Right cardiac atrium (tissue), 5 donors: ENCODE results near the gene HACD1. TPM values are rescaled to one million over a fixed set of nuclear protein-coding genes. Genes with fewer than 3 reads are reported as not detected.
A peak's percentile ranks its signal among the peaks of the same experiment; 100 is the strongest.
"Not testable (repeated sequence)": the region's sequence is repeated elsewhere in the genome, so short reads cannot be mapped to it uniquely, and the experiment has no call there.

Source experiments
- ATAC-seq, 2 donors: fragments of 200-7000 bp; cut with Tn5 transposase; one replicate each; pipeline versions ENCODE4 v1.8.0 to v1.9.1; 2020; ENCODE audit warnings: moderate library complexity in 2 of 2, mild to moderate bottlenecking in 1 of 2
- DNase-seq, 3 donors: peaks; one replicate each; pipeline ENCODE4 v3.0.0-alpha.2; 2020
- H3K27ac ChIP-seq: one replicate; pipeline ENCODE4 v1.5.1; 2013; ENCODE audit warnings: mild to moderate bottlenecking, low read length, control low read depth, moderate library complexity
- H3K27me3 ChIP-seq: one replicate; pipeline ENCODE4 v1.6.1; 2013; ENCODE audit not compliant: control insufficient read depth, insufficient read depth
- H3K4me1 ChIP-seq: one replicate; pipeline ENCODE4 v1.6.1; 2013; ENCODE audit warnings: low read length; ENCODE audit not compliant: control insufficient read depth, insufficient read depth
- H3K4me3 ChIP-seq: one replicate; pipeline ENCODE4 v1.5.1; 2013; ENCODE audit warnings: low read length, control low read depth
- H3K9me3 ChIP-seq: one replicate; pipeline ENCODE4 v1.6.1; 2013; ENCODE audit warnings: low read length; ENCODE audit not compliant: control insufficient read depth
- WGBS: extraction: QIAGEN DNeasy Blood & Tissue Kit; methylation state at CpG from one replicate; pipeline ENCODE4 v1.1.7; 2013; 5-methylcytosine and 5-hydroxymethylcytosine counted together
- intact Hi-C, 4 donors: fragments of 100-400 bp; cut with DNase I; formaldehyde crosslinking; loops; one replicate each; pipeline versions ENCODE4 v1.11.0 to v1.14.0; 2022 to 2023
- polyA plus RNA-seq: library from polyadenylated mRNA; stranded (reverse); fragments of 200-250 nt; gene quantifications from one replicate; pipeline ENCODE4 v1.2.3, GENCODE V29; 2013
- total RNA-seq, 4 donors: library from RNA; stranded (reverse); fragmentation: NEBNext Ultra II Directional; extraction: Animal tissue kit (Norgen Biotek cat#: 25700); gene quantifications; one replicate each; pipeline ENCODE4 v1.2.1, GENCODE V29; 2021
- donor health status: healthy with polysubstance abuse.
- donor health status: DM: no; HTN: yes; CAD: no.
- donor health status: DM: no; HTN: no; CAD: no.
- donor health status: DM: no; HTN: yes; CAD: no; lungs with severe emphysema.
- donor health status: DM: yes; HTN: yes; CAD: no.

HACD1 gene
- total and polyA plus RNA-seq, 5 donors, result 107 to 165 (median 157) TPM

GRCh38 chr10:17606547-17607040 lies 10.6 kb downstream of the HACD1 start:
- Histone ChIP-seq H3K4me1 (no peaks in the 10 kb centered on the region), H3K9me3 (no peaks in the 10 kb centered on the region), H3K4me3 (no peak overlapping the region), H3K27me3 (no peaks in the 10 kb centered on the region), H3K27ac (no peak overlapping the region)
- ATAC-seq, result no peak
- intact Hi-C loops, result loop anchor here in 3 of 4 donors (5.0 kb wide), 2 partner anchors 136 to 496 kb away; no protein-coding TSS in a partner anchor
- no peak for DNase-seq
- 58% methylated on average over 3 of the region's 3 CpGs for WGBS

GRCh38 chr10:17605936-17606335 lies 11.2 kb downstream of the HACD1 start:
- Histone ChIP-seq H3K4me1 (no peaks in the 10 kb centered on the region), H3K27ac (no peak overlapping the region), H3K9me3 (no peaks in the 10 kb centered on the region), H3K27me3 (no peaks in the 10 kb centered on the region), H3K4me3 (no peak overlapping the region)
- no peak for ATAC-seq
- DNase-seq, result no peak
- intact Hi-C loops, result loop anchor here in 3 of 4 donors (5.0 kb wide), 2 partner anchors 136 to 496 kb away; no protein-coding TSS in a partner anchor
- 82% methylated on average over 6 of the region's 6 CpGs for WGBS

GRCh38 chr10:17599089-17599488 lies 18.1 kb downstream of the HACD1 start:
- Histone ChIP-seq H3K9me3 (no peaks in the 10 kb centered on the region), H3K4me1 (no peaks in the 10 kb centered on the region), H3K4me3 (no peak overlapping the region), H3K27me3 (no peaks in the 10 kb centered on the region), H3K27ac (no peak overlapping the region)
- DNase-seq (no peak), ATAC-seq (peak; percentile 29 to 71)
- intact Hi-C loops, result no loop called here
- WGBS, result 43% methylated on average over 8 of the region's 8 CpGs

GRCh38 chr10:17597386-17597785 lies 19.8 kb downstream of the HACD1 start:
- H3K27me3 ChIP-seq, result no peaks in the 10 kb centered on the region
- no peaks in the 10 kb centered on the region for H3K4me1 ChIP-seq
- no peaks in the 10 kb centered on the region for H3K9me3 ChIP-seq
- WGBS, result 80% methylated on average over 3 of the region's 3 CpGs
- H3K4me3 ChIP-seq, result no peak overlapping the region
- no peak for ATAC-seq
- intact Hi-C loops, result no loop called here
- no peak overlapping the region for H3K27ac ChIP-seq
- no peak for DNase-seq

- intact Hi-C loops, result no loop called here
- no peak overlapping the region for H3K4me3 ChIP-seq
- WGBS, result 91% methylated on average over 6 of the region's 6 CpGs
- no peak for ATAC-seq
- no peak for DNase-seq
- no peaks in the 10 kb centered on the region for H3K4me1 ChIP-seq
- no peak overlapping the region for H3K27ac ChIP-seq
- no peaks in the 10 kb centered on the region for H3K27me3 ChIP-seq
- no peaks in the 10 kb centered on the region for H3K9me3 ChIP-seq
Observed at GRCh38 chr10:17590969-17591645, 26.1 kb downstream of the HACD1 start.

- H3K27ac ChIP-seq, H3K27me3 ChIP-seq, ATAC-seq, intact Hi-C loops, H3K9me3 ChIP-seq, H3K4me1 ChIP-seq, H3K4me3 ChIP-seq, DNase-seq: not testable (repeated sequence)
- WGBS, result 89% methylated on average over 1 of the region's 1 CpG
Observed at GRCh38 chr10:17589316-17589715, 27.9 kb downstream of the HACD1 start.

GRCh38 chr10:17588420-17588819 lies 28.8 kb downstream of the HACD1 start:
- Histone ChIP-seq H3K4me3 (no peak overlapping the region), H3K27me3 (no peaks in the 10 kb centered on the region), H3K4me1 (no peaks in the 10 kb centered on the region), H3K27ac (no peak overlapping the region), H3K9me3 (no peaks in the 10 kb centered on the region)
- intact Hi-C loops, result no loop called here
- DNase-seq (no peak), ATAC-seq (no peak)
- 87% methylated on average over 2 of the region's 2 CpGs for WGBS

GRCh38 chr10:17587321-17587720 lies 29.9 kb downstream of the HACD1 start:
- ATAC-seq, H3K27ac ChIP-seq, intact Hi-C loops, H3K9me3 ChIP-seq, H3K4me1 ChIP-seq, H3K27me3 ChIP-seq, DNase-seq, H3K4me3 ChIP-seq: not testable (repeated sequence)
- 83% methylated on average over 6 of the region's 6 CpGs for WGBS

GRCh38 chr10:17586821-17587234 lies 30.3 kb downstream of the HACD1 start:
- 22% methylated on average over 6 of the region's 6 CpGs for WGBS
- H3K4me3 ChIP-seq, result no peak overlapping the region
- H3K9me3 ChIP-seq, result no peaks in the 10 kb centered on the region
- DNase-seq, result no peak
- no peak overlapping the region for H3K27ac ChIP-seq
- ATAC-seq, result peak in 1 of 2 donors; percentile 49
- no peaks in the 10 kb centered on the region for H3K27me3 ChIP-seq
- no peaks in the 10 kb centered on the region for H3K4me1 ChIP-seq
- intact Hi-C loops, result no loop called here

GRCh38 chr10:17585016-17585415 lies 32.2 kb downstream of the HACD1 start:
- WGBS, result 69% methylated on average over 8 of the region's 8 CpGs
- intact Hi-C loops, result no loop called here
- H3K4me1 ChIP-seq, result no peaks in the 10 kb centered on the region
- DNase-seq (no peak), ATAC-seq (peak in 1 of 2 donors; percentile 34)
- H3K27me3 ChIP-seq, result no peaks in the 10 kb centered on the region
- H3K4me3 ChIP-seq, result no peak overlapping the region
- H3K27ac ChIP-seq, result no peak overlapping the region
- H3K9me3 ChIP-seq, result no peaks in the 10 kb centered on the region

GRCh38 chr10:17580885-17581284 lies 36.3 kb downstream of the HACD1 start:
- Histone ChIP-seq H3K27me3 (no peaks in the 10 kb centered on the region), H3K4me3 (no peak overlapping the region), H3K9me3 (no peaks in the 10 kb centered on the region), H3K27ac (no peak overlapping the region), H3K4me1 (no peaks in the 10 kb centered on the region)
- 69% methylated on average over 3 of the region's 3 CpGs for WGBS
- ATAC-seq, result no peak
- no peak for DNase-seq
- intact Hi-C loops, result no loop called here
